ENCODE results near the gene TAS2R14.

- TF ChIP-seq CTCF (IDR thresholded peaks at IDR 0.05; ENCODE audit: extremely low read depth in 1 of 2, insufficient read depth in 1 of 2, low read depth in 1 of 2, low read length in 2 of 2) (no peak), MAX (IDR thresholded peaks at IDR 0.05; ENCODE audit: insufficient read depth, insufficient read length) (no peak)
Observed at GRCh38 chr12:10936506-10936905, 2.6 kb downstream of the TAS2R14 start.
